DOHH2 (cell line): ENCODE data around the gene COL11A2.

Experiments
- CTCF ChIP-seq: fragments of 200-600 bp; sonication (generic); IDR thresholded peaks from one replicate; pipeline ENCODE4 v1.5.1; 2014; ENCODE audit warnings: antibody characterized with exemption, mild to moderate bottlenecking, low read depth, low read length; ENCODE audit not compliant: poor library complexity, severe bottlenecking
- EZH2phosphoT487 ChIP-seq: fragments of 200-600 bp; sonication (generic); IDR thresholded peaks from 2 replicates; pipeline ENCODE4 v1.6.1; 2017; ENCODE audit warnings: borderline replicate concordance, mild to moderate bottlenecking, antibody characterized with exemption, low read length, moderate library complexity, mixed read lengths

- no peak for TF ChIP-seq CTCF
- TF ChIP-seq EZH2phosphoT487: no peak
Observed at GRCh38 chr6:33123181-33123580, 69.1 kb downstream of the COL11A2 start.
